A549 (cell line): ENCODE measurements around the gene PRODH. TPM values are rescaled to one million over a fixed set of nuclear protein-coding genes. Genes with fewer than 3 reads are reported as not detected.
"Not testable (repeated sequence)": the region's sequence is repeated elsewhere in the genome, so short reads cannot be mapped to it uniquely, and the experiment has no call there.

ENCODE experiments used
- ATAC-seq, 2 experiments: fragments of 200-7000 bp in 1 of 2; fragments of >200 bp in 1 of 2; cut with Nextera tagmentation in 1 of 2; cut with Tn5 transposase in 1 of 2; 3 replicates each; pipeline versions ENCODE4 v1.8.0 to v1.9.1; 2018 to 2020; ENCODE audit warnings: mild to moderate bottlenecking in 1 of 2, moderate library complexity in 1 of 2
- CTCF ChIA-PET: fragments of 300-600 bp; sonication (Branson Sonifier 250); formaldehyde crosslinking; extraction: SDS; loops from one replicate; lab custom pipeline; 2021; ENCODE audit warnings: antibody characterized with exemption, inconsistent platforms; lab: Yijun Ruan, JAX
- POLR2A ChIA-PET: fragments of 350-600 bp; formaldehyde crosslinking; extraction: SDS; loops from one replicate; lab custom pipeline; 2021; ENCODE audit warnings: antibody characterized with exemption, inconsistent platforms; lab: Yijun Ruan, JAX
- DNase-seq, 2 experiments: peaks; one replicate each; pipeline versions ENCODE4 v3.0.0 to v3.0.0-alpha.2; 2011 to 2016; ENCODE audit warnings: low read depth in 1 of 2, low spot score in 1 of 2
- FAIRE-seq: peaks from 2 replicates; lab custom pipeline; 2011; peaks lifted over from hg19 to GRCh38; lab: Jason Lieb, UNC
- H3K27ac ChIP-seq, 2 experiments: fragments of >200 bp; sonication (Bioruptor Twin); formaldehyde crosslinking; 3 replicates each; pipeline ENCODE4 v1.5.1; 2016 to 2017
- H3K4me1 ChIP-seq: fragments of >200 bp; sonication (Bioruptor Twin); formaldehyde crosslinking; 3 replicates; pipeline ENCODE4 v1.6.1; 2016
- H3K4me2 ChIP-seq: fragments of >200 bp; sonication (Bioruptor Twin); formaldehyde crosslinking; 3 replicates; pipeline ENCODE4 v1.6.1; 2016
- H3K4me3 ChIP-seq: fragments of >200 bp; sonication (Bioruptor Twin); formaldehyde crosslinking; 3 replicates; pipeline ENCODE4 v1.5.1; 2016
- H3K9me3 ChIP-seq: fragments of >200 bp; sonication (Bioruptor Twin); formaldehyde crosslinking; 3 replicates; pipeline ENCODE4 v1.6.1; 2016
- ATOH8 ChIP-seq: fragments of 250-450 bp; sonication (Bioruptor Pico); IDR thresholded peaks from 2 replicates; pipeline ENCODE4 v1.5.0; 2020; ENCODE audit warnings: low read depth, mild to moderate bottlenecking, moderate library complexity
- EHMT2 ChIP-seq: fragments of 200-600 bp; sonication (generic); IDR thresholded peaks from 2 replicates; pipeline ENCODE4 v1.6.1; 2016; ENCODE audit warnings: antibody characterized with exemption, low read depth, mild to moderate bottlenecking, moderate library complexity
- ESRRA ChIP-seq: fragments of 150-350 bp; IDR thresholded peaks from 2 replicates; pipeline ENCODE4 v1.6.1; 2014; ENCODE audit warnings: mild to moderate bottlenecking, low read length, borderline replicate concordance
- FOXS1 ChIP-seq: fragments of 250-450 bp; sonication (Bioruptor Pico); IDR thresholded peaks from 2 replicates; pipeline ENCODE4 v1.5.0; 2020; ENCODE audit warnings: mild to moderate bottlenecking, moderate library complexity
- HDAC2 ChIP-seq: fragments of 200-600 bp; sonication (generic); IDR thresholded peaks from 2 replicates; pipeline ENCODE4 v1.6.1; 2016
- HOXB5 ChIP-seq: fragments of 250-450 bp; sonication (Bioruptor Pico); IDR thresholded peaks from 2 replicates; pipeline ENCODE4 v1.5.0; 2020; ENCODE audit warnings: mild to moderate bottlenecking, moderate library complexity
- JUNB ChIP-seq: fragments of >200 bp; sonication (Bioruptor Twin); formaldehyde crosslinking; IDR thresholded peaks from 2 replicates; pipeline ENCODE4 v1.6.1; 2016
- NFE2L2 ChIP-seq: fragments of 150-350 bp; conservative IDR thresholded peaks from 2 replicates; pipeline ENCODE4 v1.6.1; 2014; ENCODE audit warnings: low read length
- POLR2A ChIP-seq: IDR thresholded peaks from 2 replicates; pipeline ENCODE4 v1.6.1; 2012; ENCODE audit warnings: mild to moderate bottlenecking, low read length
- POLR2AphosphoS2 ChIP-seq: conservative IDR thresholded peaks from 2 replicates; pipeline ENCODE4 v1.6.1; 2012; ENCODE audit warnings: low read length, improper control_type of control experiment, inconsistent platforms
- RAD21 ChIP-seq, 2 experiments: fragments of >200 bp in 1 of 2; sonication (Bioruptor Twin) in 1 of 2; formaldehyde crosslinking in 1 of 2; IDR thresholded peaks in 1 of 2; conservative IDR thresholded peaks in 1 of 2; 2 replicates in 1 of 2; 3 replicates in 1 of 2; pipeline ENCODE4 v1.6.1; 2012 to 2018; ENCODE audit warnings: inconsistent platforms in 1 of 2
- RARB ChIP-seq: fragments of 250-450 bp; sonication (Bioruptor Pico); IDR thresholded peaks from 2 replicates; pipeline ENCODE4 v1.8.0; 2021; ENCODE audit warnings: mild to moderate bottlenecking, moderate library complexity
- RFX5 ChIP-seq: fragments of 450-650 bp; IDR thresholded peaks from 2 replicates; pipeline ENCODE4 v1.7.1; 2014; ENCODE audit warnings: antibody characterized with exemption, mild to moderate bottlenecking, moderate library complexity
- WGBS: methylation state at CpG from one replicate; pipeline ENCODE4 v1.1.6; 2017; ENCODE audit errors: missing lambda C conversion rate; 5-methylcytosine and 5-hydroxymethylcytosine counted together
- polyA plus RNA-seq, 4 experiments: library from polyadenylated mRNA; depleted of rRNA in 3 of 4; stranded (reverse); fragments of >200 nt; fragmentation: RNase III in 1 of 4; extraction: RNeasy Plus Mini Kit Qiagen cat#74134 plus additional on column Dnase treatment in 1 of 4; gene quantifications; 2 replicates in 3 of 4; 3 replicates in 1 of 4; pipeline ENCODE4 v1.2.3, GENCODE V29; 2011 to 2017
- TF ChIP-seq, protein P1 (sequence below): fragments of >200 bp; sonication (Bioruptor Twin); formaldehyde crosslinking; IDR thresholded peaks from 3 replicates; pipeline ENCODE4 v1.5.1; 2016
- TF ChIP-seq, protein P2 (sequence below): fragments of 250-450 bp; sonication (Bioruptor Pico); IDR thresholded peaks from 2 replicates; pipeline ENCODE4 v1.5.0; 2021; ENCODE audit warnings: mild to moderate bottlenecking, moderate library complexity, borderline replicate concordance

PRODH gene
- polyA plus RNA-seq, 2 of the 4 experiments (the other 2 are of a cell fraction): 0.58 to 2.4 TPM

DNA sequence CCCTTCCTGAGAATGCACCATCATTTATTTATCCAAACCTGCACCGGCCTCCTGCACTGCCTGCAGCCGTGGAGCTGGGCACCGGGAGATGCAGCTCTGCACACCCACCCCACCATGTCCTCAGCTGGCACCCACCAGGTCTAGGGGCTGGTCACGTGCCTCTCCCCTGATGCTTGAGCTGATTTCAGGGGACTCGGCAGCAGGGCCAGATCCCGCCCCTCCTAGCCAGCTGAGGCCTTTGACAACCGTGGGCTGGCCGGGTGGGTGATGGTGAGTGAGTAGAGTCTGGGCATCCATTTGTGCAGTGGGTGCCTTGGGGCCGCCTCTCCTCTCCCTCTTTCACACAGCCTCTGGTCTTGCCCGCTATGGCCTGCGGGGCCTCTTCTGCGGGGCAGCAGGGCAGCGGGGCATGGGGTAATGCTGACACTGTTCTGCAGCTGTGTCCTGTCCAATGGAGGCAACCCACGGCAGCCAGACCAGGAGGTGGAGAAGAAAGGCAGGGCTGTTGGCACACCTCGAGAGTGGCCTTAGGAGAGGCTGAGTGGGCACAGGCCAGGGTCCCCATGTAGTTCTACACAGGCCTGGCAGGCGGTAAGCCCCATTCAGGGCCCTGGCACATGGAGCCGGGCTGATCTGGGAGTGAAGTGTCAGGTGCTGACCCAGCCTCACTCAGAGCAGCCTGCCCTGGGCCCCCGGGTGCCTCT is 38.5 kb upstream of the PRODH start:
- POLR2A ChIA-PET: no interaction called here
- Histone ChIP-seq H3K27ac (no peak overlapping the region), H3K4me3 (no peak overlapping the region), H3K4me1 (no peaks in the 10 kb centered on the region), H3K9me3 (no peaks in the 10 kb centered on the region), H3K4me2 (no peak overlapping the region)
- DNase-seq: no peak
- CTCF ChIA-PET: no interaction called here
- WGBS: 94% methylated on average over 9 of the region's 18 CpGs
- FAIRE-seq: no peak
- ATAC-seq: no peak
- TF ChIP-seq POLR2AphosphoS2 (no peak), JUNB (no peak)

GRCh38 chr22:18973264-18974031 is 37.4 kb upstream of the PRODH start:
- TF ChIP-seq RARB (CRISPR knock-in tag): no peak
- TF ChIP-seq RAD21 (conservative IDR thresholded peaks at IDR 0.05 in 1 of 2, IDR thresholded peaks at IDR 0.05 in 1 of 2): no peak
- TF ChIP-seq, protein P1, sequence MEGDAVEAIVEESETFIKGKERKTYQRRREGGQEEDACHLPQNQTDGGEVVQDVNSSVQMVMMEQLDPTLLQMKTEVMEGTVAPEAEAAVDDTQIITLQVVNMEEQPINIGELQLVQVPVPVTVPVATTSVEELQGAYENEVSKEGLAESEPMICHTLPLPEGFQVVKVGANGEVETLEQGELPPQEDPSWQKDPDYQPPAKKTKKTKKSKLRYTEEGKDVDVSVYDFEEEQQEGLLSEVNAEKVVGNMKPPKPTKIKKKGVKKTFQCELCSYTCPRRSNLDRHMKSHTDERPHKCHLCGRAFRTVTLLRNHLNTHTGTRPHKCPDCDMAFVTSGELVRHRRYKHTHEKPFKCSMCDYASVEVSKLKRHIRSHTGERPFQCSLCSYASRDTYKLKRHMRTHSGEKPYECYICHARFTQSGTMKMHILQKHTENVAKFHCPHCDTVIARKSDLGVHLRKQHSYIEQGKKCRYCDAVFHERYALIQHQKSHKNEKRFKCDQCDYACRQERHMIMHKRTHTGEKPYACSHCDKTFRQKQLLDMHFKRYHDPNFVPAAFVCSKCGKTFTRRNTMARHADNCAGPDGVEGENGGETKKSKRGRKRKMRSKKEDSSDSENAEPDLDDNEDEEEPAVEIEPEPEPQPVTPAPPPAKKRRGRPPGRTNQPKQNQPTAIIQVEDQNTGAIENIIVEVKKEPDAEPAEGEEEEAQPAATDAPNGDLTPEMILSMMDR: no peak
- TF ChIP-seq ESRRA: no peak
- TF ChIP-seq JUNB: no peak
- no peak for TF ChIP-seq RFX5
- TF ChIP-seq FOXS1: no peak
- no peak for TF ChIP-seq NFE2L2
- TF ChIP-seq HDAC2: no peak
- TF ChIP-seq, protein P2, sequence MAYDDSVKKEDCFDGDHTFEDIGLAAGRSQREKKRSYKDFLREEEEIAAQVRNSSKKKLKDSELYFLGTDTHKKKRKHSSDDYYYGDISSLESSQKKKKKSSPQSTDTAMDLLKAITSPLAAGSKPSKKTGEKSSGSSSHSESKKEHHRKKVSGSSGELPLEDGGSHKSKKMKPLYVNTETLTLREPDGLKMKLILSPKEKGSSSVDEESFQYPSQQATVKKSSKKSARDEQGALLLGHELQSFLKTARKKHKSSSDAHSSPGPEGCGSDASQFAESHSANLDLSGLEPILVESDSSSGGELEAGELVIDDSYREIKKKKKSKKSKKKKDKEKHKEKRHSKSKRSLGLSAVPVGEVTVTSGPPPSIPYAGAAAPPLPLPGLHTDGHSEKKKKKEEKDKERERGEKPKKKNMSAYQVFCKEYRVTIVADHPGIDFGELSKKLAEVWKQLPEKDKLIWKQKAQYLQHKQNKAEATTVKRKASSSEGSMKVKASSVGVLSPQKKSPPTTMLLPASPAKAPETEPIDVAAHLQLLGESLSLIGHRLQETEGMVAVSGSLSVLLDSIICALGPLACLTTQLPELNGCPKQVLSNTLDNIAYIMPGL (CRISPR knock-in tag): no peak
- TF ChIP-seq ATOH8 (CRISPR knock-in tag): no peak
- no peak for TF ChIP-seq EHMT2
- TF ChIP-seq HOXB5 (CRISPR knock-in tag): no peak
- TF ChIP-seq POLR2A: no peak
- H3K27ac ChIP-seq: no peak overlapping the region
- 95% methylated on average over 4 of the region's 18 CpGs for WGBS
- H3K9me3 ChIP-seq: no peaks in the 10 kb centered on the region
- H3K4me3 ChIP-seq: no peak overlapping the region
- POLR2A ChIA-PET: no interaction called here
- DNase-seq: no peak
- FAIRE-seq: no peak
- no peak for ATAC-seq
- CTCF ChIA-PET: no interaction called here
- no peaks in the 10 kb centered on the region for H3K4me1 ChIP-seq
- no peak overlapping the region for H3K4me2 ChIP-seq

DNA sequence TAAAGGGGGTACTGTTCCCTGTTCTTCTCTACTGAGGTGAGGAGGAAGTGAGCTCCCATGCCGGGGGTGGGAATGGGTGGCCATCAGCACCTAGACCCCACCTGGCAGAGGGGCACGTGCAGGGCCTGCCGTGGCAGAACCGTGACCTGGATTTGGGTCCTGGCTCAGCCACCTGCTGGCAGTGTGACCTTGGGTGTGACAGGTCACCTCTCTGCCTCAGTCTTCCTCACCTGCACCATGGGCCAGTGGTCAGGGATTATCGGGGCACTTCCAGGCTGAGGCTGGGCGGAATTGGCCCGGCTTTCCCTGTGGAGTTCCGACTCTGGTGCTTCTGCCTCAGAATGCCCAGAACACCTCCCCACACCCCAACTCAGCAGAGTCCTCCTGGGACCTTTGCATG is 36.5 kb upstream of the PRODH start:
- H3K4me3 ChIP-seq, H3K4me2 ChIP-seq, H3K9me3 ChIP-seq, FAIRE-seq, DNase-seq, ATAC-seq, H3K27ac ChIP-seq, H3K4me1 ChIP-seq, CTCF ChIA-PET, POLR2A ChIA-PET: not testable (repeated sequence)
- 87% methylated on average over 7 of the region's 8 CpGs for WGBS

DNA sequence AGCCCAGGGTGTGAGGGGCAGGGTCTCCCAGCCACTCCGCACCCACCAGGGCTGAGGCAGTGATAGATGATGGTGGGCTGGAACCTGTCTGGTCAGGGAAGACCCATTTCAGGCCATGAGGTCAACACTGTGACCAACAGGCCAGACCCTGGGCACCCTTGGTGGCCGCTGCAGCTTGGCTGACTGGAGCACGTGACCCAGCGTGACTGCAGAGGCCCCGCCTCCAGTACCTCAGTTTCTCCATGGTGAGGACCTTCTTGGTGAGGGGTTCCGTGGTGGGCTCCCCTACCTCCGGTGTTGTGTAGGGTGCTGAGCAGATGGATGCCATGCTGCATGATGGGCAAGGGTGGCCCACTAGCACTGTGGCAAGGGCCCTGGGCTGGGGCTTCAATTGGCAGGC is 35.9 kb upstream of the PRODH start:
- FAIRE-seq, H3K4me3 ChIP-seq, POLR2A ChIA-PET: not testable (repeated sequence)

More for the DNA sequence above, 35.9 kb upstream of the PRODH start:
- DNase-seq, ATAC-seq, H3K27ac ChIP-seq, CTCF ChIA-PET, H3K9me3 ChIP-seq, H3K4me2 ChIP-seq, H3K4me1 ChIP-seq: not testable (repeated sequence)
- WGBS: 100% methylated on average over 1 of the region's 7 CpGs
